Measurements from ENCODE around the gene RBFOX2. TPM values are rescaled to one million over a fixed set of nuclear protein-coding genes. Genes with fewer than 3 reads are reported as not detected.
A peak's percentile ranks its signal among the peaks of the same experiment; 100 is the strongest.
"Not testable (repeated sequence)": the region's sequence is repeated elsewhere in the genome, so short reads cannot be mapped to it uniquely, and the experiment has no call there.

The RBFOX2 gene, protein sequence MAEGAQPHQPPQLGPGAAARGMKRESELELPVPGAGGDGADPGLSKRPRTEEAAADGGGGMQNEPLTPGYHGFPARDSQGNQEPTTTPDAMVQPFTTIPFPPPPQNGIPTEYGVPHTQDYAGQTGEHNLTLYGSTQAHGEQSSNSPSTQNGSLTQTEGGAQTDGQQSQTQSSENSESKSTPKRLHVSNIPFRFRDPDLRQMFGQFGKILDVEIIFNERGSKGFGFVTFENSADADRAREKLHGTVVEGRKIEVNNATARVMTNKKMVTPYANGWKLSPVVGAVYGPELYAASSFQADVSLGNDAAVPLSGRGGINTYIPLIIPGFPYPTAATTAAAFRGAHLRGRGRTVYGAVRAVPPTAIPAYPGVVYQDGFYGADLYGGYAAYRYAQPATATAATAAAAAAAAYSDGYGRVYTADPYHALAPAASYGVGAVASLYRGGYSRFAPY
- total RNA-seq (332 and 339 TPM in 2 replicates), polyA plus RNA-seq (299 and 399 TPM in 2 replicates)

DNA sequence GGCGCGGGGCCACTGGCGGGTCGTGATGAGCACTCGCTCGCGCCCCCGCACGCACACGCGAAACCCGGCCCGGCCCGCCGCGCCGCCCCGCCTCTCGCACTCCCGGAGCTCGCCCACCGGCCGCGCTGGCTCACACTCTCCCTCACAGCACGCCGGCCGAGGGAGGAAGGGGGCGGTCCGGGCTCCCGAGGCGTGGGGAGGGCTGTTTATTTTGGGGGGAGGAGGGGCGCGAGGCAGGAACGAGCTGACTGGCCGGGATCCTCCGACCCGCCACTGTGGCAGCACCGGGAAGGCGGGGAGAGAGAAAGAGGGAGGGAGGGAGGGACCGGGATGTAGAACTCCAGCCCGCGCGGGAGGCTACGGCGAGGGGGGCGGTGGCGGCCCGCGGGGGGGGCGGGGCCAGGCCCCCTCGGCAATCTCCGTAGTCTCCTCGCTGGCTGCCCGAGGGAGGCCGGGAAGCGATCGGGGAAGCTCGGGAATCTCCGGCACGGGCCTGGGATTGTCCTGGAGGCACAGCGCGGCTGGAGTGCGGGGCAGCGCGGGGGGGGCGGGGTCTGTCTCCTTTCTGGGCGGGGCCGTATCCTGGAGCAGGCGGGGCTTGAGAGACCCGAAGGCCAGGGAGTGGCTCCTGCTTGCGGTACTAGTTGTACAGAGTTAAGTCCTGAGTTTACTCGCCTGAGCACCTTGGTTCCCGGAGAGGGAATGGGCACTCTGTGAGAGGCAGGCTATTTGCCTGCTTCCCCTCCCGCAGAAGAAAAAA lies at the start of gene RBFOX2:
Gene RBFOX2, minus strand, starts transcription at position 179 of the 760 bp plus-strand sequence. CDS start 399 bp downstream, outside the sequence.
- TF ChIP-seq CTCF (IDR thresholded peaks at IDR 0.05; ENCODE audit: low read depth, low read length): no peak
- DNase-seq (ENCODE audit: low read depth in 1 of 2, low spot score in 1 of 2): peak; percentile 97 to 99
- H3K4me3 ChIP-seq: peak within 1 kb of the TSS; percentile 98
- no peaks in the 10 kb centered on the region for H3K36me3 ChIP-seq
- no peaks in the 10 kb centered on the region for H3K9me3 ChIP-seq (ENCODE audit: low read depth)
- peaks cover 5% of the 10 kb centered on the region for H3K4me1 ChIP-seq (ENCODE audit: low read depth)
- H3K27me3 ChIP-seq: no peaks in the 10 kb centered on the region
- peak within 1 kb of the TSS; percentile 86 for H3K27ac ChIP-seq

GRCh38 chr22:36077271-36077670 lies 48.6 kb upstream of the RBFOX2 start:
- no peak for TF ChIP-seq CTCF (IDR thresholded peaks at IDR 0.05; ENCODE audit: low read depth, low read length)
- Histone ChIP-seq H3K36me3 (no peaks in the 10 kb centered on the region), H3K4me3 (no peak overlapping the region), H3K9me3 (ENCODE audit: low read depth) (no peaks in the 10 kb centered on the region), H3K27ac (no peak overlapping the region), H3K4me1 (ENCODE audit: low read depth) (no peaks in the 10 kb centered on the region), H3K27me3 (no peaks in the 10 kb centered on the region)
- no peak for DNase-seq (ENCODE audit: low read depth in 1 of 2, low spot score in 1 of 2)

- DNase-seq (ENCODE audit: low read depth in 1 of 2, low spot score in 1 of 2): no peak
- Histone ChIP-seq H3K4me1 (ENCODE audit: low read depth) (no peaks in the 10 kb centered on the region), H3K9me3 (ENCODE audit: low read depth) (no peaks in the 10 kb centered on the region), H3K36me3 (no peaks in the 10 kb centered on the region), H3K4me3 (no peak overlapping the region), H3K27me3 (no peaks in the 10 kb centered on the region), H3K27ac (no peak overlapping the region)
- no peak for TF ChIP-seq CTCF (IDR thresholded peaks at IDR 0.05; ENCODE audit: low read depth, low read length)
These were observed 47.1 kb upstream of the RBFOX2 start for GRCh38 chr22:36075724-36076123.

- H3K4me3 ChIP-seq: no peak overlapping the region
- no peak overlapping the region for H3K27ac ChIP-seq
- no peaks in the 10 kb centered on the region for H3K36me3 ChIP-seq
- DNase-seq (ENCODE audit: low read depth in 1 of 2, low spot score in 1 of 2): no peak
- no peaks in the 10 kb centered on the region for H3K4me1 ChIP-seq (ENCODE audit: low read depth)
- H3K9me3 ChIP-seq (ENCODE audit: low read depth): no peaks in the 10 kb centered on the region
- no peak for TF ChIP-seq CTCF (IDR thresholded peaks at IDR 0.05; ENCODE audit: low read depth, low read length)
- no peaks in the 10 kb centered on the region for H3K27me3 ChIP-seq
These were observed 46.6 kb upstream of the RBFOX2 start for GRCh38 chr22:36075230-36075629.

GRCh38 chr22:36073476-36073875 lies 44.9 kb upstream of the RBFOX2 start:
- Histone ChIP-seq H3K36me3 (no peaks in the 10 kb centered on the region), H3K4me1 (ENCODE audit: low read depth) (no peaks in the 10 kb centered on the region)

DNA sequence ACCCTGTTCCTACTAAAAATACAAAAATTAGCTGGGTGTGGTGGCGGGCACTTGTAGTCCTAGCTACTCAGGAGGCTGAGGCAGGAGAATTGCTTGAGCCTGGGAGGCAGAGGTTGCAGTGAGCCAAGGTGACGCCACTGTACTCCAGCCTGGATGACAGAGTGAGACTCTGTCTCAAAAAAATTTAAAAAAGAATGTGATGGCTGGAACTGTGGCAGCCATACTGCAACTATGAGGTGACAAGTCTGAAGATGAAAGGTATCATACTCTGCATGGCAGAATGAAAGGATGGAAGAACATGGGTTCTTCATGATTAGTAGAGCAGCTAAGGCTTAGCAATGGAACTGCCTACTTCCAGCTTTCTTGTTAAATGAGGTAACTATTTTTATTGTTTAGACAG lies 42.0 kb upstream of the RBFOX2 start:
- H3K4me3 ChIP-seq; H3K27ac ChIP-seq; DNase-seq (ENCODE audit: low read depth in 1 of 2, low spot score in 1 of 2): not testable (repeated sequence)

More at GRCh38 chr22:36073476-36073875, 44.9 kb upstream of the RBFOX2 start:
- DNase-seq (ENCODE audit: low read depth in 1 of 2, low spot score in 1 of 2): peak in 1 of 2 donors; percentile 62
- Histone ChIP-seq H3K4me3 (no peak overlapping the region), H3K27ac (no peak overlapping the region), H3K9me3 (ENCODE audit: low read depth) (no peaks in the 10 kb centered on the region), H3K27me3 (no peaks in the 10 kb centered on the region)
- TF ChIP-seq CTCF (IDR thresholded peaks at IDR 0.05; ENCODE audit: low read depth, low read length): no peak

More for the DNA sequence above, 42.0 kb upstream of the RBFOX2 start:
- not testable (repeated sequence) for H3K9me3 ChIP-seq (ENCODE audit: low read depth); H3K36me3 ChIP-seq; H3K27me3 ChIP-seq; H3K4me1 ChIP-seq (ENCODE audit: low read depth)

Measured in cardiac muscle cell (in vitro differentiated cells and primary cell).